HG03439 (cell line): ENCODE results near the gene COMMD1.
"Not testable (repeated sequence)": the region's sequence is repeated elsewhere in the genome, so short reads cannot be mapped to it uniquely, and the experiment has no call there.

ENCODE experiments used
- ATAC-seq: cut with Tn5 transposase; IDR thresholded peaks from one replicate; pipeline ENCODE4 v1.9.1; 2021; ENCODE audit warnings: mild to moderate bottlenecking, moderate library complexity; ENCODE audit not compliant: unreplicated experiment

Gene COMMD1

GRCh38 chr2:62133320-62133823 lies 227.9 kb downstream of the COMMD1 start:
- no peak for ATAC-seq

- no peak for ATAC-seq
Observed at GRCh38 chr2:62136956-62137830, 231.7 kb downstream of the COMMD1 start.

GRCh38 chr2:62140426-62141141 lies 235.1 kb downstream of the COMMD1 start:
- ATAC-seq: peak; percentile 50

- ATAC-seq: no peak
Observed at GRCh38 chr2:62141142-62141740, 235.8 kb downstream of the COMMD1 start.

- ATAC-seq: no peak
Observed at GRCh38 chr2:62142054-62142453, 236.6 kb downstream of the COMMD1 start.

- no peak for ATAC-seq
Observed at GRCh38 chr2:62143696-62144095, 238.2 kb downstream of the COMMD1 start.

GRCh38 chr2:62144689-62145477 lies 239.4 kb downstream of the COMMD1 start:
- ATAC-seq: no peak

- ATAC-seq: no peak
Observed at GRCh38 chr2:62145478-62146100, 240.1 kb downstream of the COMMD1 start.

- ATAC-seq: not testable (repeated sequence)
Observed at GRCh38 chr2:62146790-62147189, 241.3 kb downstream of the COMMD1 start.

GRCh38 chr2:62147610-62148301 lies 242.3 kb downstream of the COMMD1 start:
- no peak for ATAC-seq

GRCh38 chr2:62149708-62150107 lies 244.2 kb downstream of the COMMD1 start:
- ATAC-seq: no peak

- no peak for ATAC-seq
Observed at GRCh38 chr2:62150597-62151305, 245.3 kb downstream of the COMMD1 start.

GRCh38 chr2:62151306-62151638 lies 245.8 kb downstream of the COMMD1 start:
- no peak for ATAC-seq

- no peak for ATAC-seq
Observed at GRCh38 chr2:62152000-62152399, 246.5 kb downstream of the COMMD1 start.

GRCh38 chr2:62156861-62157496 lies 251.5 kb downstream of the COMMD1 start:
- no peak for ATAC-seq

- no peak for ATAC-seq
Observed at GRCh38 chr2:62158444-62159121, 253.1 kb downstream of the COMMD1 start.

GRCh38 chr2:62160691-62161090 lies 255.2 kb downstream of the COMMD1 start:
- ATAC-seq: not testable (repeated sequence)
